ENCODE measurements around the gene RIN1. TPM values are rescaled to one million over a fixed set of nuclear protein-coding genes. Genes with fewer than 3 reads are reported as not detected.

The RIN1 gene
- total and polyA plus RNA-seq, 2 donors (not counting 3 experiments of a cell fraction or from before 2014, with no cell fraction given) = 4.4 to 10.2 TPM

- Histone ChIP-seq H3K9me3 (replicated peaks; ENCODE audit: control insufficient read depth, insufficient read depth, low read length) (no peaks in the 10 kb centered on the region), H3K4me3 (replicated peaks in 1 of 3; ENCODE audit: insufficient read depth in 1 of 3, low read depth in 1 of 3, low read length in 3 of 3) (peak overlapping the region; percentile 6 to 87 (median 45)), H3K9me1 (replicated peaks; ENCODE audit: control insufficient read depth, extremely low read depth, insufficient read depth, low read length) (no peaks in the 10 kb centered on the region), H3K27me3 (ENCODE audit: control insufficient read depth in 2 of 2, insufficient read depth in 2 of 2, low read length in 2 of 2) (no peaks in the 10 kb centered on the region), H3K27ac (ENCODE audit: insufficient read depth, low read depth, low read length) (no peak overlapping the region), H3K4me1 (ENCODE audit: control insufficient read depth, extremely low read depth, insufficient read depth, low read length) (peaks cover 14% of the 10 kb centered on the region), H3K79me2 (ENCODE audit: control insufficient read depth, insufficient read depth, low read length) (peaks cover 19% of the 10 kb centered on the region), H3K9ac (replicated peaks; ENCODE audit: extremely low read depth, insufficient read depth, low read length) (peak overlapping the region; percentile 7), H3K4me2 (ENCODE audit: insufficient read depth, low read length) (peak overlapping the region; percentile 12), H4K20me1 (replicated peaks; ENCODE audit: control insufficient read depth, extremely low read depth, insufficient read depth, low read length) (no peaks in the 10 kb centered on the region), H2AFZ (ENCODE audit: low read depth, low read length) (peak overlapping the region; percentile 51), H3K36me3 (ENCODE audit: control insufficient read depth in 2 of 2, extremely low read depth in 1 of 2, insufficient read depth in 2 of 2, low read length in 2 of 2) (peaks cover 0 to 3% of the 10 kb centered on the region in 2 experiments)
- no peak for TF ChIP-seq JUN (IDR thresholded peaks at IDR 0.05; ENCODE audit: borderline replicate concordance, insufficient read depth, insufficient read length, low read depth)
- TF ChIP-seq FOS (IDR thresholded peaks at IDR 0.05; ENCODE audit: borderline replicate concordance, insufficient read depth, low read length) = no peak
- TF ChIP-seq, protein P1, sequence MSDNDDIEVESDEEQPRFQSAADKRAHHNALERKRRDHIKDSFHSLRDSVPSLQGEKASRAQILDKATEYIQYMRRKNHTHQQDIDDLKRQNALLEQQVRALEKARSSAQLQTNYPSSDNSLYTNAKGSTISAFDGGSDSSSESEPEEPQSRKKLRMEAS (IDR thresholded peaks at IDR 0.05; ENCODE audit: insufficient read depth, insufficient read length) = no peak
- TF ChIP-seq CTCF (IDR thresholded peaks at IDR 0.05; ENCODE audit: extremely low read depth in 1 of 2, insufficient read depth in 1 of 2, low read depth in 1 of 2, low read length in 2 of 2) = no peak
- no peak for TF ChIP-seq GATA2 (IDR thresholded peaks at IDR 0.05; ENCODE audit: insufficient read depth, insufficient read length, low read depth, low read length)
- TF ChIP-seq MYC (IDR thresholded peaks at IDR 0.05; ENCODE audit: low read depth, low read length) = no peak
- TF ChIP-seq EZH2 (IDR thresholded peaks at IDR 0.05; ENCODE audit: borderline replicate concordance, low read depth, low read length, severe bottlenecking) = no peak
- no peak for TF ChIP-seq POLR2AphosphoS5 (IDR thresholded peaks at IDR 0.05; ENCODE audit: insufficient read depth, low read depth, low read length)
- TF ChIP-seq POLR2A (IDR thresholded peaks at IDR 0.05; ENCODE audit: low read depth, low read length) = no peak
- ChIA-PET POLR2A (no interaction called here), CTCF (interaction anchor here (0.6 to 1.4 kb wide), 5 partner anchors 12 to 40 kb away, joined by 3 to 4 read pairs (median 3); no protein-coding TSS in a partner anchor)
- intact Hi-C loops (cut with micrococcal nuclease) (no loop called here), dilution Hi-C loops (cut with MboI; ENCODE audit: extremely low pct_ligation_motif_present, low sequenced_read_pairs) (no loop called here)
- no TSS peak for BruUV-seq (replicated peaks)
- DNase-seq (ENCODE audit: low read depth, low spot score) (no peak), FAIRE-seq (no peak)
Observed at GRCh38 chr11:66346476-66347424, 10.5 kb upstream of the RIN1 start.

Measured in endothelial cell of umbilical vein (primary cell).